Endothelial cell of umbilical vein (primary cell): ENCODE results near the gene RPS6KB1. TPM values are rescaled to one million over a fixed set of nuclear protein-coding genes. Genes with fewer than 3 reads are reported as not detected.
"Not testable (repeated sequence)": the region's sequence is repeated elsewhere in the genome, so short reads cannot be mapped to it uniquely, and the experiment has no call there.

Experiments used
- BruUV-seq: library from RNA; stranded (reverse); fragments of 400-500 nt; replicated peaks from 2 replicates; lab custom pipeline; 2021; lab: Mats Ljungman, UMichigan
- CTCF ChIA-PET: fragments of 300-600, 350-600 bp; sonication (Branson Sonifier 250); formaldehyde crosslinking; loops from one replicate; lab custom pipeline; 2021; ENCODE audit warnings: antibody characterized with exemption, inconsistent platforms; lab: Charles Lee
- POLR2A ChIA-PET: fragments of 300-600, 350-600 bp; sonication (Branson Sonifier 250); formaldehyde crosslinking; loops from one replicate; lab custom pipeline; 2021; ENCODE audit warnings: antibody characterized with exemption, inconsistent platforms; lab: Charles Lee
- DNase-seq: peaks from one replicate; pipeline ENCODE4 v3.0.0-alpha.2; 2011; ENCODE audit warnings: low read depth, low spot score
- FAIRE-seq: peaks from 2 replicates; lab custom pipeline; 2011; peaks lifted over from hg19 to GRCh38; lab: Jason Lieb, UNC
- H2AFZ ChIP-seq: 2 replicates; pipeline ENCODE4 v1.6.0; 2012; ENCODE audit warnings: low read depth, low read length, control low read depth, inconsistent platforms
- H3K27ac ChIP-seq: 2 replicates; pipeline ENCODE4 v1.5.1; 2011; ENCODE audit warnings: low read depth, mild to moderate bottlenecking, control low read depth, low read length, moderate library complexity; ENCODE audit not compliant: insufficient read depth
- H3K27me3 ChIP-seq, 2 experiments: 2 replicates each; pipeline versions ENCODE4 v1.6.0 to v1.6.1; 2011; ENCODE audit warnings: low read length in 2 of 2, mixed read lengths in 1 of 2; ENCODE audit not compliant: control insufficient read depth in 2 of 2, insufficient read depth in 2 of 2
- H3K36me3 ChIP-seq, 2 experiments: 2 replicates in 1 of 2; 3 replicates in 1 of 2; pipeline ENCODE4 v1.5.1; 2011; ENCODE audit warnings: low read length in 2 of 2, mild to moderate bottlenecking in 1 of 2, moderate library complexity in 1 of 2; ENCODE audit not compliant: control insufficient read depth in 2 of 2, insufficient read depth in 2 of 2; ENCODE audit errors: extremely low read depth in 1 of 2
- H3K4me1 ChIP-seq: 3 replicates; pipeline ENCODE4 v1.5.1; 2011; ENCODE audit warnings: mild to moderate bottlenecking, low read length; ENCODE audit not compliant: control insufficient read depth, insufficient read depth; ENCODE audit errors: extremely low read depth
- H3K4me2 ChIP-seq: 2 replicates; pipeline ENCODE4 v1.6.1; 2011; ENCODE audit warnings: low read length, control low read depth, mixed read lengths; ENCODE audit not compliant: insufficient read depth
- H3K4me3 ChIP-seq, 3 experiments: fragments of 200-600 bp in 1 of 3; sonication (generic), shearing (Covaris generic) in 1 of 3; replicated peaks in 1 of 3; 2 replicates each; pipeline ENCODE4 v1.5.1; 2011 to 2016; ENCODE audit warnings: control low read depth in 3 of 3, low read length in 3 of 3, mild to moderate bottlenecking in 2 of 3, inconsistent platforms in 1 of 3, low read depth in 1 of 3, moderate library complexity in 1 of 3; ENCODE audit not compliant: insufficient read depth in 1 of 3
- H3K79me2 ChIP-seq: 2 replicates; pipeline ENCODE4 v1.6.0; 2012; ENCODE audit warnings: low read length, inconsistent platforms; ENCODE audit not compliant: control insufficient read depth, insufficient read depth
- H3K9ac ChIP-seq: replicated peaks from 2 replicates; pipeline ENCODE3; 2011; ENCODE audit warnings: low read length, control low read depth; ENCODE audit not compliant: insufficient read depth; ENCODE audit errors: extremely low read depth
- H3K9me1 ChIP-seq: replicated peaks from 3 replicates; pipeline ENCODE4 v1.6.0; 2011; ENCODE audit warnings: mild to moderate bottlenecking, low read length; ENCODE audit not compliant: control insufficient read depth, insufficient read depth; ENCODE audit errors: extremely low read depth
- H3K9me3 ChIP-seq: replicated peaks from 2 replicates; pipeline ENCODE4 v1.5.1; 2012; ENCODE audit warnings: low read length, inconsistent platforms; ENCODE audit not compliant: control insufficient read depth, insufficient read depth
- H4K20me1 ChIP-seq: replicated peaks from 2 replicates; pipeline ENCODE3; 2011; ENCODE audit warnings: mild to moderate bottlenecking, low read length; ENCODE audit not compliant: control insufficient read depth, insufficient read depth; ENCODE audit errors: extremely low read depth
- dilution Hi-C: fragments of 300-500 bp; cut with MboI; formaldehyde crosslinking; loops from one replicate; pipeline ENCODE4 v1.15.0; 2019; ENCODE audit warnings: low sequenced_read_pairs; ENCODE audit not compliant: extremely low pct_ligation_motif_present
- intact Hi-C: fragments of 100-400 bp; cut with micrococcal nuclease; formaldehyde crosslinking; loops from one replicate; pipeline ENCODE4 v1.10.0; 2022
- polyA plus RNA-seq, 4 experiments: library from polyadenylated mRNA; depleted of rRNA in 3 of 4; stranded (reverse) in 3 of 4; unstranded in 1 of 4; fragments of >200 nt; gene quantifications; 2 replicates each; pipeline versions ENCODE4 v1.2.1 to v1.2.3, GENCODE V29; 2011 to 2012; ENCODE audit warnings: missing spikeins in 1 of 4
- total RNA-seq: library from RNA; stranded (reverse); gene quantifications from 2 replicates; pipeline ENCODE4 v1.2.3, GENCODE V29; 2021

RPS6KB1 gene
- total and polyA plus RNA-seq, 2 donors (not counting 3 experiments of a cell fraction or from before 2014, with no cell fraction given) = 5.4 to 45.7 TPM

DNA sequence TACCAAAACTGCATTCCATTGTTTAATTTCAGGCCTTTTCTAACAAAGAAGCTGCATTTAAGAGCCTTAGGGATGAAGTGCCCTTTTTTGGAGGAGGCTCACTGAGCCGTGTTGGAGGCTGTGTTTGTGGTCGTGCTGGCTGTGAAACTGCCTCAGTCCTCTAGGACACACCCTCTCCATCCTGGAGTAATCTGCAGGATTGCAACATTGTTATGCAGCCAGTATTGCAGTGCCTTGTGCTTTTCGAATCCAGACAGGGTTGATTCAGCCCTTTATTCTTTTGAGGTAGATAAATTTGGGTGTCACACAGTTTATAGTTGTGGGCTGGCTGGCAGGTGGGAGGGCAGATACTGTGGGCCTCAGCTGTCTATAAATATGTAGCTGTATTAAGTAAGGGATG is 37.8 kb downstream of the RPS6KB1 start:
- H3K27ac ChIP-seq, H3K9me1 ChIP-seq, H4K20me1 ChIP-seq, DNase-seq, H3K9ac ChIP-seq, H2AFZ ChIP-seq, BruUV-seq, CTCF ChIA-PET, POLR2A ChIA-PET, H3K4me2 ChIP-seq, FAIRE-seq, H3K9me3 ChIP-seq, intact Hi-C loops, dilution Hi-C loops, H3K36me3 ChIP-seq, H3K4me1 ChIP-seq, H3K27me3 ChIP-seq, H3K4me3 ChIP-seq, H3K79me2 ChIP-seq: not testable (repeated sequence)

DNA sequence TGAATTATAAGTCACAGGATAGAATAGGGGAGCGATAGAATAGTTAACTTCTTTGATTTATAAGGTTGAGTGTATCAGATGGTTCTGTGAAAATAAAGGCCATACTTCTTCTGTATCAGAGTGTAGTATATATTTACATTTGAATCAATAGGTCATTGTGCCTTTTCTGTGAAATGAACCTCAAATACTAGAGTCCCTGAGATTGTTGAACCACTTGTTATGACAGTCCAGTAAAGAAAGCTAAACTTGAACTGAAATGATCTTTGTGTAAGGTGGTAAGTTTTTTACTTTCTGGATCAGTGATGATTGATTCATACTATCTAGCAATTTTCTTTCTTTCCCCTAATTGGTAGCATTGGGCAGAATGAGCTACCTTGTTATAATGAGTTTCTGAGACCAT is 40.4 kb downstream of the RPS6KB1 start:
- H3K79me2 ChIP-seq, H3K4me1 ChIP-seq, H3K36me3 ChIP-seq, H3K4me2 ChIP-seq, H3K9ac ChIP-seq, H4K20me1 ChIP-seq, intact Hi-C loops, H2AFZ ChIP-seq, BruUV-seq, DNase-seq, dilution Hi-C loops, H3K27me3 ChIP-seq, H3K27ac ChIP-seq, POLR2A ChIA-PET, H3K9me1 ChIP-seq, H3K4me3 ChIP-seq, H3K9me3 ChIP-seq: not testable (repeated sequence)
- CTCF ChIA-PET = interaction anchor here (0.8 to 3.1 kb wide), 2 partner anchors 11 to 19 kb away, joined by 3 to 12 read pairs; no protein-coding TSS in a partner anchor
- FAIRE-seq = peak; percentile 40

DNA sequence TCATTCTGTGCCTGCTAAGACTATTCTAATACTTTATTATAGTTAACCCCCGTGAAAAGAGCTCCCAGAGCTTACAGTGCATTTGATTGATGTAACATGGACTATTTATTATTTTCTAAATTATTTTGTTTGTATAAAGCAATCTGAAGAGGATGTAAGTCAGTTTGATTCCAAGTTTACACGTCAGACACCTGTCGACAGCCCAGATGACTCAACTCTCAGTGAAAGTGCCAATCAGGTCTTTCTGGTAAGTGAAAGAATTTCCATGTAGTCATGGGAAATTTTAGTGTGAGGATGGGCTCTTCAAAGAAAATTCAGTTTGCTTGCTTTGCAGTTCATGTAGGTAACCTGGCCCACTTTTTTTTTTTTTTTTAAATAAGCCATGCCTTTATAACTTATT is 47.8 kb downstream of the RPS6KB1 start:
- H2AFZ ChIP-seq, dilution Hi-C loops, H3K79me2 ChIP-seq, H3K36me3 ChIP-seq, H3K9me3 ChIP-seq, H4K20me1 ChIP-seq, H3K4me1 ChIP-seq, H3K27ac ChIP-seq, DNase-seq, H3K9me1 ChIP-seq, H3K4me2 ChIP-seq, H3K27me3 ChIP-seq, BruUV-seq, POLR2A ChIA-PET, FAIRE-seq, H3K9ac ChIP-seq, intact Hi-C loops, H3K4me3 ChIP-seq: not testable (repeated sequence)
- CTCF ChIA-PET = interaction anchor here (2.2 kb wide), 1 partner anchor 26 kb away, joined by 8 read pairs; no protein-coding TSS in a partner anchor
